Testis (tissue), 2 donors: Measurements from ENCODE around the gene KAT6B.

Source experiments
- CTCF ChIP-seq, 3 experiments: fragments of 450-650 bp in 2 of 3; fragments of 200-600 bp in 1 of 3; sonication (generic) in 1 of 3; IDR thresholded peaks; one replicate each; pipeline ENCODE4 v1.5.1; 2016 to 2019; ENCODE audit warnings: antibody characterized with exemption in 3 of 3, mild to moderate bottlenecking in 2 of 3, moderate library complexity in 1 of 3
- POLR2A ChIP-seq: fragments of 450-650 bp; IDR thresholded peaks from one replicate; pipeline ENCODE4 v1.6.1; 2017; ENCODE audit warnings: antibody characterized with exemption, mild to moderate bottlenecking, moderate library complexity

- no peak for TF ChIP-seq CTCF (IDR thresholded peaks at IDR 0.05)
- no peak for TF ChIP-seq POLR2A
These were observed 84.0 kb downstream of the KAT6B start for GRCh38 chr10:74910241-74910975.
